K562 (cell line): Measurements from ENCODE around the gene PLCD1. TPM values are rescaled to one million over a fixed set of nuclear protein-coding genes. Genes with fewer than 3 reads are reported as not detected.

ENCODE experiments used
- BCL6 ChIP-seq: fragments of 250-450 bp; sonication (Bioruptor Pico); IDR thresholded peaks from 2 replicates; pipeline ENCODE4 v1.4.0; 2020
- BRD9 ChIP-seq: fragments of 450-650 bp; IDR thresholded peaks from 2 replicates; pipeline ENCODE4 v1.6.1; 2018; ENCODE audit warnings: low read depth; ENCODE audit not compliant: partially characterized antibody
- CBFB ChIP-seq: sonication (generic); formaldehyde crosslinking; IDR thresholded peaks from 2 replicates; pipeline ENCODE4 v1.4.0; 2020; ENCODE audit warnings: mild to moderate bottlenecking, missing genetic modification reagents
- ELF2 ChIP-seq: fragments of 250-450 bp; sonication (Bioruptor Pico); IDR thresholded peaks from 2 replicates; pipeline ENCODE4 v1.5.0; 2021; ENCODE audit warnings: mild to moderate bottlenecking
- ETV1 ChIP-seq: fragments of 450-650 bp; conservative IDR thresholded peaks from 2 replicates; pipeline ENCODE4 v1.6.1; 2016; ENCODE audit warnings: missing genetic modification characterization, control low read depth, low read depth, missing compliant biosample characterization
- ETV5 ChIP-seq: sonication (generic); formaldehyde crosslinking; IDR thresholded peaks from 2 replicates; pipeline ENCODE4 v1.4.0; 2020; ENCODE audit warnings: low read depth, mild to moderate bottlenecking, missing genetic modification reagents
- KDM2B ChIP-seq: fragments of 250-450 bp; sonication (Bioruptor Pico); IDR thresholded peaks from 2 replicates; pipeline ENCODE4 v1.8.0; 2021; ENCODE audit warnings: mild to moderate bottlenecking, moderate library complexity
- KDM5B ChIP-seq: fragments of 200-600 bp; sonication (generic); IDR thresholded peaks from 2 replicates; pipeline ENCODE4 v1.6.1; 2012; ENCODE audit warnings: low read depth, mild to moderate bottlenecking, moderate library complexity, low read length, control low read depth, inconsistent platforms; ENCODE audit not compliant: insufficient replicate concordance
- PCBP2 ChIP-seq: fragments of 200-400 bp; formaldehyde crosslinking; IDR thresholded peaks from 2 replicates; pipeline ENCODE4 v1.6.1; 2018; ENCODE audit warnings: low read length, low read depth, mild to moderate bottlenecking, moderate library complexity; ENCODE audit not compliant: poor library complexity, severe bottlenecking
- POLR3G ChIP-seq: IDR thresholded peaks from 2 replicates; pipeline ENCODE4 v1.6.1; 2011; ENCODE audit not compliant: insufficient read length, insufficient replicate concordance; ENCODE audit errors: extremely low read depth
- PPARD ChIP-seq: fragments of 250-450 bp; sonication (Bioruptor Pico); IDR thresholded peaks from 2 replicates; pipeline ENCODE4 v1.8.0; 2022; ENCODE audit warnings: inconsistent platforms, mild to moderate bottlenecking, moderate library complexity
- RB1 ChIP-seq: fragments of 450-650 bp; IDR thresholded peaks from 2 replicates; pipeline ENCODE4 v1.6.1; 2017; ENCODE audit warnings: low read depth, mild to moderate bottlenecking
- SMARCA4 ChIP-seq: fragments of 450-650 bp; IDR thresholded peaks from 2 replicates; pipeline ENCODE4 v1.6.1; 2016
- SREBF1 ChIP-seq: fragments of 150-350 bp; IDR thresholded peaks from 2 replicates; pipeline ENCODE4 v1.6.1; 2014; ENCODE audit warnings: antibody characterized with exemption, low read depth, low read length, borderline replicate concordance
- U2AF1 ChIP-seq: fragments of 200-400 bp; formaldehyde crosslinking; optimal IDR thresholded peaks from 2 replicates; pipeline ENCODE3; 2017; ENCODE audit warnings: mild to moderate bottlenecking, low read depth, low read length, moderate library complexity
- ZNF217 ChIP-seq: sonication (generic); formaldehyde crosslinking; IDR thresholded peaks from 2 replicates; pipeline ENCODE4 v1.8.0; 2022; ENCODE audit warnings: mild to moderate bottlenecking, missing genetic modification reagents
- ZNF24 ChIP-seq: fragments of 450-650 bp; IDR thresholded peaks from 2 replicates; pipeline ENCODE4 v1.6.1; 2016
- ZNF668 ChIP-seq: fragments of 250-450 bp; sonication (Bioruptor Pico); IDR thresholded peaks from 2 replicates; pipeline ENCODE4 v1.8.0; 2022; ENCODE audit warnings: mild to moderate bottlenecking, inconsistent platforms
- ZNF696 ChIP-seq: fragments of 250-450 bp; sonication (Bioruptor Pico); conservative IDR thresholded peaks from 2 replicates; pipeline ENCODE4 v1.4.0; 2020; ENCODE audit warnings: mild to moderate bottlenecking, moderate library complexity
- polyA plus RNA-seq, 8 experiments: library from polyadenylated mRNA; depleted of rRNA in 4 of 8; stranded (reverse) in 5 of 8; unstranded in 3 of 8; fragments of >200 nt; fragmentation: Nextera tagmentation in 2 of 8; fragmentation: Illumina TruSeq in 1 of 8; extraction: Ambion mirVana in 2 of 8; extraction: Trizol in 1 of 8; gene quantifications; 2 replicates each; pipeline versions ENCODE4 v1.2.1 to v1.2.3, GENCODE V29; 2011 to 2014; ENCODE audit warnings: inconsistent platforms in 1 of 8, missing spikeins in 1 of 8
- total RNA-seq, 7 experiments: library from RNA; depleted of rRNA in 6 of 7; stranded (reverse); fragments of >200 nt in 6 of 7; fragmentation: Illumina TruSeq in 2 of 7; extraction: Trizol in 2 of 7; gene quantifications; 2 replicates each; pipeline versions ENCODE4 v1.2.1 to v1.2.3, GENCODE V29; 2011 to 2021; ENCODE audit warnings: low replicate concordance in 1 of 7
- TF ChIP-seq, protein P1 (sequence below): fragments of 250-450 bp; sonication (Bioruptor Pico); IDR thresholded peaks from 2 replicates; pipeline ENCODE4 v1.8.0; 2021; ENCODE audit warnings: mild to moderate bottlenecking, moderate library complexity
- TF ChIP-seq, protein P2 (sequence below): fragments of 250-450 bp; sonication (Bioruptor Pico); IDR thresholded peaks from 2 replicates; pipeline ENCODE4 v1.5.0; 2021; ENCODE audit warnings: mild to moderate bottlenecking, moderate library complexity
- TF ChIP-seq, protein P3 (sequence below): fragments of 450-650 bp; formaldehyde crosslinking; IDR thresholded peaks from 2 replicates; pipeline ENCODE4 v1.4.0; 2020; ENCODE audit warnings: mild to moderate bottlenecking, moderate library complexity

PLCD1 gene
- total and polyA plus RNA-seq, 9 of the 15 experiments (the other 6 are each of a cell fraction or from before 2014, with no cell fraction given): 5.4 to 209 (median 116) TPM

DNA sequence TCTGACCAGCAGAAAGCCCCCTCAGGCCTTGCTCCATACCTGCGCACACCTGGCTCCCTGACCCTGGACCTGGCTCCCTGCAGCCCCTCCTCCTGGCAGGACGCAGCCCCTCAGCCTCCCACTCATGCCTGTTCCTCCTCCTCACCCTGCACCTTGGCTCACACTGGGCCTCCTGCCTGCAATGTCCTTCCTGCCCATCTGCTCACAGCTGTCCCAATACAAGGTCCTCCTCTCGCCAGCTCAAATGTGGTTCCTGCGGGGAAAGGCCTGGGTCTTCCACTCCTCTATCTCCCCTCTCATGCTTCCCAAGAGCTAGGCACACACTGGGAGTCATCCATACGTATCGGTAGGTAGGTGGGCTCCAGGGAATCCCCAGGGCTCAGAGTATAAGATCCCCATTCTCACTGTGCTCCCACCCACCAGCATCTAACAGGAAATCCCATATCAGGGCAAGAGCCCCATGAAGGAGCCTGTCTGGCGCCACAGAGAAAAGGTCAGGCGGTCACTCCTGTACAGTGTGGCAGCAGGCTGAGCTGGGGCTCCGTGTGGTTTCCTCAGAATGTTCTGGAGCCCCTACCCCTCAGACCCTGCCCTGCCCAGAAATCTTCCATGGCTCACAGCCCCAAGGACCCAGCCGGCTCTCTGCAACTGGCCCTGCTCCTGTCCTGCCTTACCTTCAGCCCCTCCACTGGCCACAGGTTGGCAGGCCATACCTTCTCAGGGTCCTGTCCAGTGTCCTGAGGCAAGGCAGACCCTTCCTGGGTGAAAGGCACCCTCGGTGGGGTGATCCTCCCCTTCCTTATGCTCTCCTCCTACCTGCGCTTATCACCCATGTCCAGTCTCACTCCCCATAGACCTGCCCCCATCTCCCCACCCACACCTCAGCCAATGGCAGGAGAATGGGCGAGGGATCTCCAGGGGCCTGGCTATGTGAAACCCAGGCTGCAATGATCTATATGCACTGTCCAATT is 10.9 kb downstream of the PLCD1 start (continued):
- TF ChIP-seq U2AF1 (no peak), SREBF1 (no peak), ZNF696 (CRISPR knock-in tag) (no peak), CBFB (CRISPR knock-in tag) (peak; percentile 69), ELF2 (CRISPR knock-in tag) (no peak), BCL6 (CRISPR knock-in tag) (no peak), KDM5B (peak; percentile 32), ZNF217 (CRISPR knock-in tag) (no peak), BRD9 (peak; percentile 61), POLR3G (no peak), ZNF24 (no peak), PCBP2 (no peak), SMARCA4 (peak; percentile 51), PPARD (no peak), KDM2B (CRISPR knock-in tag) (no peak), ZNF668 (CRISPR knock-in tag) (no peak), ETV5 (CRISPR knock-in tag) (no peak), RB1 (0 out of 2 replicates have a peak, but pooled peaks have one; percentile 11), ETV1 (tag) (no peak)
- TF ChIP-seq, protein P1, sequence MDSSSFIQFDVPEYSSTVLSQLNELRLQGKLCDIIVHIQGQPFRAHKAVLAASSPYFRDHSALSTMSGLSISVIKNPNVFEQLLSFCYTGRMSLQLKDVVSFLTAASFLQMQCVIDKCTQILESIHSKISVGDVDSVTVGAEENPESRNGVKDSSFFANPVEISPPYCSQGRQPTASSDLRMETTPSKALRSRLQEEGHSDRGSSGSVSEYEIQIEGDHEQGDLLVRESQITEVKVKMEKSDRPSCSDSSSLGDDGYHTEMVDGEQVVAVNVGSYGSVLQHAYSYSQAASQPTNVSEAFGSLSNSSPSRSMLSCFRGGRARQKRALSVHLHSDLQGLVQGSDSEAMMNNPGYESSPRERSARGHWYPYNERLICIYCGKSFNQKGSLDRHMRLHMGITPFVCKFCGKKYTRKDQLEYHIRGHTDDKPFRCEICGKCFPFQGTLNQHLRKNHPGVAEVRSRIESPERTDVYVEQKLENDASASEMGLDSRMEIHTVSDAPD (CRISPR knock-in tag): no peak
- TF ChIP-seq, protein P2, sequence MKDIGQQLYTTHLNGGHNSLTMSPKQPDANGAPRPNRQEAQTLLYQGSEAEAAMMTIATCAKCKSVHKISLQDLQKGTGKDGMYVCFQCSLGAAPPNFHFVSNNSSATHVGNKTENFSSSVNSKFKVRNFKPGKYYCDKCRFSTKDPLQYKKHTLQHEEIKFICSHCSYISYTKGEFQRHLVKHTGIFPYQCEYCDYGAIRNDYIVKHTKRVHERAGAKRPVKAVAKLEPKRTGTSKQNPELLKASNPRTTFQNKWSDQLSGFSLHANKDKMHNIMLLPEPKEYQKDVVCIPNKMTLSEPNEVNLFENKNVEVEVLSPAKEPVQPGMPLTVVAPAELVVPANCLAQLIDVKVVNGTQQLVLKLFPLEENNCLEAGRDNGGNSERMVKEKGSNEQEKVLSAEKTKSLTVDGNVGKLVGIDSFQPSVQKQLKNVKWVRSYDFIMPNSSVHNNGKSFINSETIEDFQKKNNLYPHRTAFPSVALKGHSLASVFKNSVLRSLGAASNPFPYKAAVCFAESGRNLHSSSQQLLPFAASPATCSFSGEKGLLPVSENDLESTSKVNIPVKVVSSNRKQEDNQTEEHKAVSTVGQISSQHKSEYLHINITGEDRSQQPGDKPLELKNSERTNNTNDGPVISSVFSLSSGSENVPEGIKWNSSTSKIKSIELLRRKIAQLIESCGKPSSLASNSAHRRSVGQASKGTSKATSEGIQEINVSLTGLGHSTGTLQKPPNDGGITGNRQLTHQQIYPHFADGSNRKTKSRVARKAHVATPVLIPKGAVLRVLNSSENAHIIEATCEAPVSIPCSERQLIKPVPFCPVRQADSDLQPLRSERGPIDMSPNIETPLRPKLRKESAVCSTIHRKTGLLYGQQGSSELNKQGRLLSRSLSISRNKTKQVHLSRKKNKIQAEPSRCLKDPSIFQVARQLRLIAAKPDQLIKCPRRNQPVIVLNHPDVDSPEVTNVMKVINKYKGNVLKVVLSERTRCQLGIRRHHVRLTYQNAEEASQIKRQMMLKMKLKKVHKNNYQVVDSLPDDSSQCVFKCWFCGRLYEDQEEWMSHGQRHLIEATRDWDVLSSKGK (CRISPR knock-in tag): no peak
- TF ChIP-seq, protein P3, sequence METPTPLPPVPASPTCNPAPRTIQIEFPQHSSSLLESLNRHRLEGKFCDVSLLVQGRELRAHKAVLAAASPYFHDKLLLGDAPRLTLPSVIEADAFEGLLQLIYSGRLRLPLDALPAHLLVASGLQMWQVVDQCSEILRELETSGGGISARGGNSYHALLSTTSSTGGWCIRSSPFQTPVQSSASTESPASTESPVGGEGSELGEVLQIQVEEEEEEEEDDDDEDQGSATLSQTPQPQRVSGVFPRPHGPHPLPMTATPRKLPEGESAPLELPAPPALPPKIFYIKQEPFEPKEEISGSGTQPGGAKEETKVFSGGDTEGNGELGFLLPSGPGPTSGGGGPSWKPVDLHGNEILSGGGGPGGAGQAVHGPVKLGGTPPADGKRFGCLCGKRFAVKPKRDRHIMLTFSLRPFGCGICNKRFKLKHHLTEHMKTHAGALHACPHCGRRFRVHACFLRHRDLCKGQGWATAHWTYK (CRISPR knock-in tag): no peak
